ENCODE data around the gene OPCML.

Gene OPCML

DNA sequence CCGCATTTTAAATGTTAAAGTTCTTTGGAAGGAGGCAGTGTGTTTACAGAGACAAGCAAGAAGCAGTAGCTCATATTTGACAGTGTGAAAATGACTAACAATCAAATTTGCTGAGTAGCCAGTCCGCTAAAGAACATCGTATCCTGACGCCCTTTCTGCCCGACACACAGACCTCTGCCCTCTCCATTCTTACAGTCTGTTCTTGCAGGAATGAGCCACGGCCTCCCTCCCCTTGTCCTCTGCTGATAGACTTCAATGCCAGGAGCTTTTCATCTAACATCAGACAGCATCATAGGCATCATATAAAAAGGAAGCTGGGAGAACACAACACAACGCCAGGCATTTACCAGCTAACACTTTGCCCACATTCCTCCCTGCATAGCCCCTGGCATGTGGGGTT is 486.0 kb downstream of the OPCML start:
- no peaks in the 10 kb centered on the region for H3F3A ChIP-seq (ENCODE audit: control insufficient read depth, insufficient read depth)
- H3K79me2 ChIP-seq (ENCODE audit: control insufficient read depth, low read length) = no peaks in the 10 kb centered on the region
- H3K36me3 ChIP-seq (ENCODE audit: control insufficient read depth, low read length) = no peaks in the 10 kb centered on the region
- H3K9me2 ChIP-seq (replicated peaks; ENCODE audit: control insufficient read depth, low read length) = no peaks in the 10 kb centered on the region
- no peak overlapping the region for H3K27ac ChIP-seq (ENCODE audit: low read depth, low read length)
- no peaks in the 10 kb centered on the region for H3K9me3 ChIP-seq (ENCODE audit: control insufficient read depth, insufficient read depth, low read length)
- no peak for TF ChIP-seq EZH2phosphoT487 (IDR thresholded peaks at IDR 0.05; ENCODE audit: borderline replicate concordance, low read length)
- TF ChIP-seq, protein P1, sequence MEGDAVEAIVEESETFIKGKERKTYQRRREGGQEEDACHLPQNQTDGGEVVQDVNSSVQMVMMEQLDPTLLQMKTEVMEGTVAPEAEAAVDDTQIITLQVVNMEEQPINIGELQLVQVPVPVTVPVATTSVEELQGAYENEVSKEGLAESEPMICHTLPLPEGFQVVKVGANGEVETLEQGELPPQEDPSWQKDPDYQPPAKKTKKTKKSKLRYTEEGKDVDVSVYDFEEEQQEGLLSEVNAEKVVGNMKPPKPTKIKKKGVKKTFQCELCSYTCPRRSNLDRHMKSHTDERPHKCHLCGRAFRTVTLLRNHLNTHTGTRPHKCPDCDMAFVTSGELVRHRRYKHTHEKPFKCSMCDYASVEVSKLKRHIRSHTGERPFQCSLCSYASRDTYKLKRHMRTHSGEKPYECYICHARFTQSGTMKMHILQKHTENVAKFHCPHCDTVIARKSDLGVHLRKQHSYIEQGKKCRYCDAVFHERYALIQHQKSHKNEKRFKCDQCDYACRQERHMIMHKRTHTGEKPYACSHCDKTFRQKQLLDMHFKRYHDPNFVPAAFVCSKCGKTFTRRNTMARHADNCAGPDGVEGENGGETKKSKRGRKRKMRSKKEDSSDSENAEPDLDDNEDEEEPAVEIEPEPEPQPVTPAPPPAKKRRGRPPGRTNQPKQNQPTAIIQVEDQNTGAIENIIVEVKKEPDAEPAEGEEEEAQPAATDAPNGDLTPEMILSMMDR (IDR thresholded peaks at IDR 0.05; ENCODE audit: low read depth, low read length, poor library complexity, severe bottlenecking) = no peak
- no peaks in the 10 kb centered on the region for H3K4me1 ChIP-seq (ENCODE audit: control insufficient read depth, low read length)
- H3K4me3 ChIP-seq (ENCODE audit: low read length) = no peak overlapping the region
- H4K20me1 ChIP-seq (ENCODE audit: control insufficient read depth, insufficient read depth, low read depth, low read length) = no peaks in the 10 kb centered on the region
- H3K4me2 ChIP-seq (ENCODE audit: low read length) = no peak overlapping the region
- H3K27me3 ChIP-seq (ENCODE audit: control insufficient read depth, low read length) = no peaks in the 10 kb centered on the region

DNA sequence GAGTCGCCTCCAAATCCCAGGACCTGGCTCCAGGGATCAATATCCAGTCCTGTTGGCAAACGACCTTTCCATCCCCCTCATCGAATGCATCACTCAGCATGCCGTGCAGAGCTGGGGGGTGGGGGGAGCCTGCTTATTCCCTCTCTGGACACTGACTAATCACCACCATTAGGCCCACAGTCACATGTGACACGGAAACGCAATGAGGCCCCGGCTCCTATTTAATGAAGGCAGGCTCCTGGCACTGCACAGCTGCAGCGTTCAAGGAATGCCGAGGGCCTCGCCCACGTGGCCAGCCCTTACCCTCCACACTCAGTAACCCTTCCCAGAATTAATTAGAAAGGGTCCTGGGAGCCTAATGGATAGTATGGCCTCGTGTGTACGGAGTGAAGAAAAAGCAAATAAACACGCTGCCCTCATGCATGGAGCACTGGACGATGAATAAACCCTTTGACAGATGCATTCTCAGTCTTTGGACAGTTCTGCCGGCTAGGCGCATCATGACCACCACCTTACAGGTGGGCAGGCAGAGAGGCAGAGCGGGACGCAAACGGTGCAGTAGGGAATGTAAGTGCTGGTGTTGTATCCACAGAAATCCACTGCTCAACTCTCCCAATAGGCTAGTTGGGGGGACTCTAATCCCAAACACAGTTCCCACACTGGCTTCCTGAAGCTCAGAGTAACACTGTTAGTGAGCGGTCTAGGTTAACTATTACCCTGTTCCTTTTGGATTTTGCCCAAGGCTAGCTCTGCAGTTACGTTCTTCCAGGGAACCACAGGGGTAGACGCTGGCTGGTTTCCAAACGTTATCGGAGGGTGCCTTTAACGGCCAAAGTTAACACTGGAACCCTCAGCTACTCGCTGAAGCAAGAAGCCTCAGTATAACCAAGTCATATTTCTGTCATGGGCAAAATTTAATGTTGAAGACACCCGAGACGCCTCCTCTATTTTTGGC is 490.1 kb downstream of the OPCML start:
- no peaks in the 10 kb centered on the region for H3K9me2 ChIP-seq (replicated peaks; ENCODE audit: control insufficient read depth, low read length)
- H3K4me3 ChIP-seq (ENCODE audit: low read length) = no peak overlapping the region
- H3K36me3 ChIP-seq (ENCODE audit: control insufficient read depth, low read length) = no peaks in the 10 kb centered on the region
- no peak overlapping the region for H3K27ac ChIP-seq (ENCODE audit: low read depth, low read length)
- no peaks in the 10 kb centered on the region for H3K9me3 ChIP-seq (ENCODE audit: control insufficient read depth, insufficient read depth, low read length)
- TF ChIP-seq, protein P1 (IDR thresholded peaks at IDR 0.05; ENCODE audit: low read depth, low read length, poor library complexity, severe bottlenecking) = no peak
- no peak for TF ChIP-seq EZH2phosphoT487 (IDR thresholded peaks at IDR 0.05; ENCODE audit: borderline replicate concordance, low read length)
- no peaks in the 10 kb centered on the region for H3F3A ChIP-seq (ENCODE audit: control insufficient read depth, insufficient read depth)
- no peaks in the 10 kb centered on the region for H3K4me1 ChIP-seq (ENCODE audit: control insufficient read depth, low read length)
- H3K79me2 ChIP-seq (ENCODE audit: control insufficient read depth, low read length) = no peaks in the 10 kb centered on the region
- no peak overlapping the region for H3K4me2 ChIP-seq (ENCODE audit: low read length)
- no peaks in the 10 kb centered on the region for H4K20me1 ChIP-seq (ENCODE audit: control insufficient read depth, insufficient read depth, low read depth, low read length)
- no peaks in the 10 kb centered on the region for H3K27me3 ChIP-seq (ENCODE audit: control insufficient read depth, low read length)

DNA sequence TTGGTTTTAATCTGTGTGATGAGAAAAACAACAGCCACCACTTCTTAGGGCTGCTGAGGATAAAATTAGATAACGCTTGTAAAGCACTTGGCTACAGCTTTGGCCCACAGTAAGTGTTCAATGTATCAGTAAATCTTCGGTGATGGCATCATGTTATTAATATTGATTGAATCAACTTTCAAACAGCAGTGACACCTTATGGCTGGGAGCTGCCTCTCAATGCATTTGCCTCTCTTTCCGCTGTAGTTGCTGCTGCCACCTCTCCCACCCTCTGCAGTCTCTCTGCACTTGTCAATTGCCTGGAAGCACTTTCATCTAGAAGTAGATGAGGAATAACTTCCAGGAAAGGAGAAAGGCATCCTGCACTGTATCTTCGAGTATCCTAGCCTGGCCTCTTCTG is 491.1 kb downstream of the OPCML start:
- Histone ChIP-seq H3K9me3 (ENCODE audit: control insufficient read depth, insufficient read depth, low read length) (no peaks in the 10 kb centered on the region), H3K36me3 (ENCODE audit: control insufficient read depth, low read length) (no peaks in the 10 kb centered on the region), H3K27me3 (ENCODE audit: control insufficient read depth, low read length) (no peaks in the 10 kb centered on the region), H3K4me1 (ENCODE audit: control insufficient read depth, low read length) (no peaks in the 10 kb centered on the region), H3K79me2 (ENCODE audit: control insufficient read depth, low read length) (no peaks in the 10 kb centered on the region), H3K4me3 (ENCODE audit: low read length) (no peak overlapping the region), H4K20me1 (ENCODE audit: control insufficient read depth, insufficient read depth, low read depth, low read length) (no peaks in the 10 kb centered on the region), H3K4me2 (ENCODE audit: low read length) (no peak overlapping the region), H3K27ac (ENCODE audit: low read depth, low read length) (no peak overlapping the region), H3F3A (ENCODE audit: control insufficient read depth, insufficient read depth) (no peaks in the 10 kb centered on the region), H3K9me2 (replicated peaks; ENCODE audit: control insufficient read depth, low read length) (no peaks in the 10 kb centered on the region)
- no peak for TF ChIP-seq EZH2phosphoT487 (IDR thresholded peaks at IDR 0.05; ENCODE audit: borderline replicate concordance, low read length)

DNA sequence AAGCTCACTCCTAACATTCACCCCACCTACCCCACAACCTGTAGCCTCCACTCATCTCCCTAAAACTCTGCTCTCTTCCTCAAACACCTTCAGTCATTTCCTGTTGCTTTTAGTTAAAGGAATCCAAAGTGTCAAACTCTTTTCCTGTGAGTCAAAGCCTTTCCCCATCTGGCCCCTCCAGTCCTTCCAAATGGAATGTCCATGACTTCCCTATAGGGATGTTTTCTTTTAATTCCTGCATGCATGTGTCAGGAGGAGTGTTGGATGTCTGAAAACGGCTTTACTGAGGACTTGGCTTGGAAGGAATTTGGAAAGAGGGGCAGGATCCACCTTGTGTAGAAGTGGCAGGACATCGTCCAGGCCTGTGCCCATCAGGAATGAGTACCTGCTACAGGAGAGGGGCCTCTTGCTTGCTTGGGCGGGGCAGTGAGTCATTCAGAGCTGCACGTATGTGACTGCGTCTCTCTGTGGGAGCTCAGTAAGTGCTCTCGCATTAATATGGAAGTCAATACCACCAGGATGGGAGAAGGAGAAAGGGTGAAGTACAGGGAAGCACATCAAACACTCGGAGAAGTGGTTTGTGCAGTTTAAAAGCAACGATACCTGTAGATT is 491.9 kb downstream of the OPCML start:
- Histone ChIP-seq H3K36me3 (ENCODE audit: control insufficient read depth, low read length) (no peaks in the 10 kb centered on the region), H3F3A (ENCODE audit: control insufficient read depth, insufficient read depth) (no peaks in the 10 kb centered on the region), H3K9me2 (replicated peaks; ENCODE audit: control insufficient read depth, low read length) (no peaks in the 10 kb centered on the region), H4K20me1 (ENCODE audit: control insufficient read depth, insufficient read depth, low read depth, low read length) (no peaks in the 10 kb centered on the region), H3K4me1 (ENCODE audit: control insufficient read depth, low read length) (no peaks in the 10 kb centered on the region), H3K4me3 (ENCODE audit: low read length) (no peak overlapping the region), H3K27ac (ENCODE audit: low read depth, low read length) (no peak overlapping the region), H3K79me2 (ENCODE audit: control insufficient read depth, low read length) (no peaks in the 10 kb centered on the region), H3K27me3 (ENCODE audit: control insufficient read depth, low read length) (no peaks in the 10 kb centered on the region), H3K9me3 (ENCODE audit: control insufficient read depth, insufficient read depth, low read length) (no peaks in the 10 kb centered on the region), H3K4me2 (ENCODE audit: low read length) (no peak overlapping the region)
- TF ChIP-seq, protein P1 (IDR thresholded peaks at IDR 0.05; ENCODE audit: low read depth, low read length, poor library complexity, severe bottlenecking) = no peak
- TF ChIP-seq EZH2phosphoT487 (IDR thresholded peaks at IDR 0.05; ENCODE audit: borderline replicate concordance, low read length) = no peak

All from DOHH2 (cell line).